ENCODE measurements around the gene FAM234B.

FAM234B gene

GRCh38 chr12:13105781-13106180 lies 61.6 kb downstream of the FAM234B start:
- H4K20me1 ChIP-seq (ENCODE audit: insufficient read depth): no peaks in the 10 kb centered on the region
- no peaks in the 10 kb centered on the region for H3K79me2 ChIP-seq (ENCODE audit: insufficient read depth, low read depth)
- no peak overlapping the region for H3K4me3 ChIP-seq (IDR thresholded peaks at IDR 0.05; ENCODE audit: insufficient read depth, low read depth, low read length)
- no peak overlapping the region for H3K9ac ChIP-seq
- H3K27me3 ChIP-seq (ENCODE audit: insufficient read depth, low read depth): no peaks in the 10 kb centered on the region
- H3K27ac ChIP-seq: no peak overlapping the region
- no peak overlapping the region for H3K4me2 ChIP-seq
- no peaks in the 10 kb centered on the region for H3K36me3 ChIP-seq (ENCODE audit: insufficient read depth)
- no peak for TF ChIP-seq CTCF (conservative IDR thresholded peaks at IDR 0.05; ENCODE audit: low read depth, low read length)
- H2AFZ ChIP-seq (ENCODE audit: low read depth): no peak overlapping the region
- peaks cover 7% of the 10 kb centered on the region for H3K4me1 ChIP-seq (ENCODE audit: low read depth, poor library complexity, severe bottlenecking)

GRCh38 chr12:13106666-13107065 lies 62.5 kb downstream of the FAM234B start:
- no peak for TF ChIP-seq CTCF (conservative IDR thresholded peaks at IDR 0.05; ENCODE audit: low read depth, low read length)
- Histone ChIP-seq H3K4me2 (no peak overlapping the region), H3K27me3 (ENCODE audit: insufficient read depth, low read depth) (no peaks in the 10 kb centered on the region), H3K4me3 (IDR thresholded peaks at IDR 0.05; ENCODE audit: insufficient read depth, low read depth, low read length) (no peak overlapping the region), H3K27ac (no peak overlapping the region), H3K36me3 (ENCODE audit: insufficient read depth) (no peaks in the 10 kb centered on the region), H2AFZ (ENCODE audit: low read depth) (no peak overlapping the region), H3K4me1 (ENCODE audit: low read depth, poor library complexity, severe bottlenecking) (peaks cover 3% of the 10 kb centered on the region), H4K20me1 (ENCODE audit: insufficient read depth) (no peaks in the 10 kb centered on the region), H3K79me2 (ENCODE audit: insufficient read depth, low read depth) (no peaks in the 10 kb centered on the region), H3K9ac (no peak overlapping the region)

GRCh38 chr12:13112968-13113367 lies 68.8 kb downstream of the FAM234B start:
- no peak for TF ChIP-seq CTCF (conservative IDR thresholded peaks at IDR 0.05; ENCODE audit: low read depth, low read length)
- Histone ChIP-seq H3K27ac (no peak overlapping the region), H2AFZ (ENCODE audit: low read depth) (no peak overlapping the region), H3K27me3 (ENCODE audit: insufficient read depth, low read depth) (no peaks in the 10 kb centered on the region), H4K20me1 (ENCODE audit: insufficient read depth) (no peaks in the 10 kb centered on the region), H3K79me2 (ENCODE audit: insufficient read depth, low read depth) (no peaks in the 10 kb centered on the region), H3K4me1 (ENCODE audit: low read depth, poor library complexity, severe bottlenecking) (no peaks in the 10 kb centered on the region), H3K4me3 (IDR thresholded peaks at IDR 0.05; ENCODE audit: insufficient read depth, low read depth, low read length) (no peak overlapping the region), H3K4me2 (no peak overlapping the region), H3K9ac (no peak overlapping the region), H3K36me3 (ENCODE audit: insufficient read depth) (no peaks in the 10 kb centered on the region)

- H3K9ac ChIP-seq: no peak overlapping the region
- no peak overlapping the region for H3K27ac ChIP-seq
- no peaks in the 10 kb centered on the region for H3K27me3 ChIP-seq (ENCODE audit: insufficient read depth, low read depth)
- no peak overlapping the region for H3K4me3 ChIP-seq (IDR thresholded peaks at IDR 0.05; ENCODE audit: insufficient read depth, low read depth, low read length)
- H2AFZ ChIP-seq (ENCODE audit: low read depth): no peak overlapping the region
- H3K4me1 ChIP-seq (ENCODE audit: low read depth, poor library complexity, severe bottlenecking): no peaks in the 10 kb centered on the region
- TF ChIP-seq CTCF (conservative IDR thresholded peaks at IDR 0.05; ENCODE audit: low read depth, low read length): no peak
- H3K79me2 ChIP-seq (ENCODE audit: insufficient read depth, low read depth): no peaks in the 10 kb centered on the region
- no peaks in the 10 kb centered on the region for H3K36me3 ChIP-seq (ENCODE audit: insufficient read depth)
- H3K4me2 ChIP-seq: no peak overlapping the region
- H4K20me1 ChIP-seq (ENCODE audit: insufficient read depth): no peaks in the 10 kb centered on the region
These were observed 70.3 kb downstream of the FAM234B start for GRCh38 chr12:13114251-13115052.
